Keratinocyte (primary cell): ENCODE measurements around the gene TMEM132D. TPM values are rescaled to one million over a fixed set of nuclear protein-coding genes. Genes with fewer than 3 reads are reported as not detected.

Source experiments
- DNase-seq: peaks from one replicate; pipeline ENCODE4 v3.0.0-alpha.2; 2011; ENCODE audit warnings: low read depth, missing footprints, low spot score
- FAIRE-seq: peaks from 2 replicates; lab custom pipeline; 2011; peaks lifted over from hg19 to GRCh38; lab: Jason Lieb, UNC
- H2AFZ ChIP-seq: 2 replicates; pipeline ENCODE4 v1.6.0; 2012; ENCODE audit warnings: low read length, control low read depth, inconsistent platforms; ENCODE audit not compliant: control insufficient read depth
- H3K27ac ChIP-seq: 2 replicates; pipeline ENCODE4 v1.5.1; 2011; ENCODE audit warnings: low read length; ENCODE audit not compliant: control insufficient read depth, insufficient read depth
- H3K27me3 ChIP-seq: 3 replicates; pipeline ENCODE4 v1.6.0; 2011; ENCODE audit warnings: low read length; ENCODE audit not compliant: control insufficient read depth, insufficient read depth; ENCODE audit errors: extremely low read depth
- H3K36me3 ChIP-seq, 2 experiments: 2 replicates in 1 of 2; 3 replicates in 1 of 2; pipeline ENCODE4 v1.5.1; 2011; ENCODE audit warnings: low read length in 2 of 2, mild to moderate bottlenecking in 1 of 2; ENCODE audit not compliant: control insufficient read depth in 2 of 2, insufficient read depth in 2 of 2; ENCODE audit errors: extremely low read depth in 1 of 2
- H3K4me1 ChIP-seq: 3 replicates; pipeline ENCODE4 v1.5.1; 2011; ENCODE audit warnings: low read length; ENCODE audit not compliant: control insufficient read depth, insufficient read depth; ENCODE audit errors: extremely low read depth
- H3K4me2 ChIP-seq: 3 replicates; pipeline ENCODE4 v1.6.0; 2011; ENCODE audit warnings: low read depth, low read length; ENCODE audit not compliant: control insufficient read depth, insufficient read depth; ENCODE audit errors: extremely low read depth
- H3K4me3 ChIP-seq, 3 experiments: fragments of 200-600 bp in 1 of 3; sonication (generic) in 1 of 3; 2 replicates in 2 of 3; 3 replicates in 1 of 3; pipeline ENCODE4 v1.5.1; 2011 to 2016; ENCODE audit warnings: low read length in 3 of 3, mild to moderate bottlenecking in 3 of 3, control low read depth in 2 of 3, inconsistent platforms in 1 of 3, low read depth in 1 of 3, mixed read lengths in 1 of 3, mixed run types in 1 of 3, moderate library complexity in 1 of 3; ENCODE audit not compliant: control insufficient read depth in 2 of 3, insufficient read depth in 2 of 3; ENCODE audit errors: extremely low read depth in 1 of 3
- H3K79me2 ChIP-seq: 2 replicates; pipeline ENCODE4 v1.6.0; 2012; ENCODE audit warnings: low read length; ENCODE audit not compliant: control insufficient read depth, insufficient read depth
- H3K9ac ChIP-seq: 3 replicates; pipeline ENCODE4 v1.6.0; 2011; ENCODE audit warnings: low read length; ENCODE audit not compliant: control insufficient read depth, insufficient read depth; ENCODE audit errors: extremely low read depth
- H3K9me1 ChIP-seq: 3 replicates; pipeline ENCODE4 v1.6.0; 2011; ENCODE audit warnings: low read length; ENCODE audit not compliant: control insufficient read depth, insufficient read depth; ENCODE audit errors: extremely low read depth
- H3K9me3 ChIP-seq: 2 replicates; pipeline ENCODE4 v1.5.1; 2012; ENCODE audit warnings: low read depth, low read length; ENCODE audit not compliant: control insufficient read depth
- H4K20me1 ChIP-seq: 3 replicates; pipeline ENCODE4 v1.6.0; 2011; ENCODE audit warnings: low read length; ENCODE audit not compliant: control insufficient read depth, insufficient read depth; ENCODE audit errors: extremely low read depth
- CTCF ChIP-seq, 3 experiments: IDR thresholded peaks in 1 of 3; conservative IDR thresholded peaks in 1 of 3; optimal IDR thresholded peaks in 1 of 3; 2 replicates in 2 of 3; 3 replicates in 1 of 3; pipeline versions ENCODE3 to v1.5.1; 2011; ENCODE audit warnings: low read length in 3 of 3, mild to moderate bottlenecking in 3 of 3, moderate library complexity in 2 of 3, control low read depth in 1 of 3, inconsistent platforms in 1 of 3; ENCODE audit not compliant: insufficient read depth in 2 of 3; ENCODE audit errors: extremely low read depth in 1 of 3
- EZH2 ChIP-seq: IDR thresholded peaks from one replicate; pipeline ENCODE4 v1.6.1; 2012; ENCODE audit warnings: inconsistent platforms, mild to moderate bottlenecking, low read length, moderate library complexity
- dilution Hi-C: fragments of 300-500 bp; cut with MboI; formaldehyde crosslinking; loops from one replicate; pipeline ENCODE4 v1.7.0; 2020; ENCODE audit warnings: low sequenced_read_pairs; ENCODE audit not compliant: extremely low pct_ligation_motif_present
- polyA plus RNA-seq, 5 experiments: library from polyadenylated mRNA; depleted of rRNA in 3 of 5; stranded (reverse) in 3 of 5; stranded (forward) in 1 of 5; unstranded in 1 of 5; fragments of >200 nt; gene quantifications; 1 replicate in 1 of 5; 2 replicates in 3 of 5; 3 replicates in 1 of 5; pipeline versions ENCODE4 v1.2.1 to v1.2.3, GENCODE V29; 2011 to 2012; ENCODE audit warnings: missing spikeins in 2 of 5, low read depth in 1 of 5, low replicate concordance in 1 of 5

The TMEM132D gene
- polyA plus RNA-seq, 1 donor (not counting 4 experiments of a cell fraction or from before 2014, with no cell fraction given): not detected

- H3K27me3 ChIP-seq: no peaks in the 10 kb centered on the region
- no peaks in the 10 kb centered on the region for H4K20me1 ChIP-seq
- no peaks in the 10 kb centered on the region for H3K36me3 ChIP-seq
- H3K9me1 ChIP-seq: no peaks in the 10 kb centered on the region
- H3K27ac ChIP-seq: no peak overlapping the region
- dilution Hi-C loops: no loop called here
- H3K4me3 ChIP-seq: no peak overlapping the region
- TF ChIP-seq EZH2 (no peak), CTCF (optimal IDR thresholded peaks at IDR 0.05 in 1 of 3, IDR thresholded peaks at IDR 0.05 in 1 of 3, conservative IDR thresholded peaks at IDR 0.05 in 1 of 3; ENCODE audit: extremely low read depth in 1 of 3, insufficient read depth in 2 of 3, low read length in 3 of 3) (no peak)
- DNase-seq (no peak), FAIRE-seq (no peak)
- no peaks in the 10 kb centered on the region for H3K79me2 ChIP-seq
- H3K4me2 ChIP-seq: no peak overlapping the region
- H3K9ac ChIP-seq: no peak overlapping the region
- peaks cover 5% of the 10 kb centered on the region for H3K9me3 ChIP-seq
- H3K4me1 ChIP-seq: no peaks in the 10 kb centered on the region
- no peak overlapping the region for H2AFZ ChIP-seq
Measured at GRCh38 chr12:129840145-129840884, 63.5 kb downstream of the TMEM132D start.

DNA sequence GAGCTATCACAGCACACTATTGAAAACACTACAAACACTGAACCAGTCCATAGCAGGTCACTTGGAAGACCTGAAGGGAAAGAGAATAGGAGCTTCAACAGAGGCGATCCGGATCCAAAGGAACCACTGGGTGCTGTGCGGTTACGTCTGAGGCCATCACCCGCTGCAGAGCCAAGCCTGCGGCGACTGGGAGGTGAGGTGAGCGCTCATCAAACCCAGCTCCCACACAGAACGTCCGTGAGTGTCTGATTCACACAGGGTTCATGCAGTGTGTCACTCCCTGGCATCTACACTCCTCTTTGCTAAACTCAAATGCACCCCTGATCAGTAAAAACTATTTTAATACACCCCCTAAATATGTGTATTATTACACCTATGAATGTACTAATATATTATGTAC is 64.1 kb downstream of the TMEM132D start:
- Histone ChIP-seq H3K4me3 (no peak overlapping the region), H2AFZ (no peak overlapping the region), H3K4me2 (no peak overlapping the region), H3K36me3 (no peaks in the 10 kb centered on the region), H3K27ac (no peak overlapping the region), H3K79me2 (no peaks in the 10 kb centered on the region), H3K9ac (no peak overlapping the region), H3K9me3 (peaks cover 5% of the 10 kb centered on the region), H3K27me3 (no peaks in the 10 kb centered on the region), H4K20me1 (no peaks in the 10 kb centered on the region), H3K4me1 (no peaks in the 10 kb centered on the region), H3K9me1 (no peaks in the 10 kb centered on the region)
- TF ChIP-seq CTCF (optimal IDR thresholded peaks at IDR 0.05 in 1 of 3, IDR thresholded peaks at IDR 0.05 in 1 of 3, conservative IDR thresholded peaks at IDR 0.05 in 1 of 3; ENCODE audit: extremely low read depth in 1 of 3, insufficient read depth in 2 of 3, low read length in 3 of 3) (no peak), EZH2 (no peak)
- FAIRE-seq (no peak), DNase-seq (no peak)
- dilution Hi-C loops: no loop called here
